GM12892 (cell line): ENCODE data around the gene DUS3L.

Experiments
- POLR2A ChIP-seq: IDR thresholded peaks from 2 replicates; pipeline ENCODE4 v1.6.1; 2011; ENCODE audit warnings: low read depth, low read length, control low read depth
- POLR2AphosphoS5 ChIP-seq: IDR thresholded peaks from 2 replicates; pipeline ENCODE4 v1.6.1; 2011; ENCODE audit warnings: low read depth, low read length, control low read depth

GRCh38 chr19:5806905-5807304, 15.9 kb upstream of the DUS3L start:
- TF ChIP-seq POLR2AphosphoS5 (no peak), POLR2A (no peak)
